Cerebellar nuclear complex (tissue), 1 donor: ENCODE measurements around the gene PYCARD.
"Not testable (repeated sequence)": the region's sequence is repeated elsewhere in the genome, so short reads cannot be mapped to it uniquely, and the experiment has no call there.

Source experiments
- DNase-seq, 2 experiments: peaks; one replicate each; lab custom pipeline; 2025; lab: John Stamatoyannopoulos, UW

The PYCARD gene

DNA sequence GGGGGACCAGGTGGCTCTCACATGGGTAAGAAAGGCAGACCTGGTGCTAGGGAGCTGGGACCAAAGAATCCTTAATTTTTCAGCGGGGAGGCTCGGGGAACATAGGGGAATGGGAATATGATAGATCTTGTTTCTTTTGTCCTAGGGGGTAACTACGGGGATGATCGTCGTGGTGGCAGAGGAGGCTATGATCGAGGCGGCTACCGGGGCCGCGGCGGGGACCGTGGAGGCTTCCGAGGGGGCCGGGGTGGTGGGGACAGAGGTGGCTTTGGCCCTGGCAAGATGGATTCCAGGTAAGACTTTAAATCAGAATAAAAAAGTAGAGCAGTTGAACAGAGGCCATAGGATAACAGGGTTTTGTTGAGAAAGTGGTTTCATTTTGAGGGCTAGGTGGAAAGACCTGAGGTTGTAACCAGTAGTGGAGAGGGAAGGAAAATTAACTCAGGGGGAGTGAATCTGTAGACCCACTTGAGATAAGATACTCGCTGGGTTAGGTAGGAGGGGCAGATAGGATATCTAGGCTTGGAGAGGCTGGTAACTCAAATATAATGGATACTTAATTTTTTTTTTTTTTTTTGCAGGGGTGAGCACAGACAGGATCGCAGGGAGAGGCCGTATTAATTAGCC is 11.6 kb downstream of the PYCARD start:
- no peak for DNase-seq

DNA sequence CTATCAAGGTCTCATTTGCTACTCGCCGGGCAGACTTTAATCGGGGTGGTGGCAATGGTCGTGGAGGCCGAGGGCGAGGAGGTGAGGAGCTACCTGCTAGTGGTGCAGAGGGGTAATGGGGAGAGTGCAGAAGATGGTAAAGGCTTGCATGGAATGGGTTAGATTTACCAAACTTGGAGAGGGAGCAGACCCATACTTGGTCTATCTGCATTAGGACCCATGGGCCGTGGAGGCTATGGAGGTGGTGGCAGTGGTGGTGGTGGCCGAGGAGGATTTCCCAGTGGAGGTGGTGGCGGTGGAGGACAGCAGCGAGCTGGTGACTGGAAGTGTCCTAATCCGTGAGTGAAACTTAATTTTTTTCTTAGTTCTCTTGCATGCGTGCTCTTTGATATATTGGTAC is 12.5 kb downstream of the PYCARD start:
- no peak for DNase-seq

DNA sequence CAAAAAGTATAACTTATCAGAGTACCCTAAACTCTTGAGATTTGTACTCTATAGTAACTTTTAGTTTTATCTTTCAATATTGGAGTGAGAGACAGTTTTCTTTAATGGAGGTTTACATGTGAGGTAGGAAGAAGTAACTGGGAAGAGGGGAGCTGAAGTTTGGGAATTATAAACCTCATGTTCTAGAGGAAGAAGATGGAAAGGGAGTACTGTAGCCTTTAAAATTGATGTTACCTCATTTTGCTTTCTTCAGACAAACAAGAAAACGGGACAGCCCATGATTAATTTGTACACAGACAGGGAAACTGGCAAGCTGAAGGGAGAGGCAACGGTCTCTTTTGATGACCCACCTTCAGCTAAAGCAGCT is 13.2 kb downstream of the PYCARD start:
- no peak for DNase-seq

DNA sequence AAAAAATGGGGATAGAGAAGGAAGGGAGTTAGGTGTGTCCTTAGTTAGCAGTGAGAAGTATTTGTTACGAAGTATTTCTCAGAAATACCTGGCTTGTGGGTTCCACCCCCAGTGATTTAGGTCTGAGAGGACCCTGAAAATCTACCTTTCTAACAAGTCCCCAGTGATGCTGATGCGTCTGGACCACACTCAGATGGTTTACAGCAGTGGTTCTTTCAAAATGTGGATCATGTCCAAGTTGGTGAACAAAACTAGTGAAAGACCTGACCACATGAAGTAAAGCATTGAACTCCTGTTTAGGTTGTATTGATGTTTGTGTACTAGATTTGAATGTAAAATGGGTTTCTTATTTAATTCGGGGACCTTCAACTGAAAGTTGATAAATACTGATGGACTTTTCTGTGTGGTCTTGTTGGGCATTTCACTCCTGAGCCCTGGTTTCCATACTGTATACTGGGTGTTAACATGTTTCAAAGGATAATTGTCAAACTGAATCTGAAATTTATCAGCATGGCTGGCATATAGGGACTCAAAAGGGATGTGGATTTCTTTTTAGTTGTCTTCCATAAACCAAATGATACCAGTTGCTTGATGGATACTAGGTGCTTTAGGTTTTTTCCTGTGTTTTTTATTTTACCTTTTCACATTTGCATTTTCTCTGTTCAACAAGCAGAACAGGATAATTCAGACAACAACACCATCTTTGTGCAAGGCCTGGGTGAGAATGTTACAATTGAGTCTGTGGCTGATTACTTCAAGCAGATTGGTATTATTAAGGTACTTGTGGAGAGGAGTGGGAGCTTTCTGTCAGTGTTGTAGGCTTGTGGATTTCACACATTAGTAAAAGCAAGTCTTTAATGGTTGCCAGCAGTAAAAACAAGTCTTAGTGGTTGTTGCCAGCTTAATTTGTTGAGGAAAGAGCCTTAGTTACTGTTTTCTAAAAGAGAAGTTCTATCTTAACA is 13.8 kb downstream of the PYCARD start:
- DNase-seq, result no peak

DNA sequence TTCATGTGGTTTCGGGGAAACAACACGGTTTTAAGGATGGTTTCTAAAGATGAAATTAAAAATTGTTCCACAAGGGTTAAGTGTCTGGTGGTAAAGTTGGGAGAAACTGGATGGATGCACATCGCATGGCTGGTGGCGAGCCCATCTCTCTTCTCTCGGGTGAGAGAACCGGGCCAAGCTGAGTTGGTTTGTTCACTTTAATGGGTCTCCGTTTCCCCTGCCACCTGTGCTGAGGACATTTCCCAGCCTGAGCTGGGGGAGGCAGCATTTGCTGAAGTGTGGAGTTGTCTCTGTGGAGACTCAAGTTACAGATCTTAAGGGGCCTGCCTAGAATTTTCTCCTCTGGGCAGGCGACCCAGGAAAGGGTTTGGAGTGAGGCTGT is 14.8 kb downstream of the PYCARD start:
- no peak for DNase-seq

DNA sequence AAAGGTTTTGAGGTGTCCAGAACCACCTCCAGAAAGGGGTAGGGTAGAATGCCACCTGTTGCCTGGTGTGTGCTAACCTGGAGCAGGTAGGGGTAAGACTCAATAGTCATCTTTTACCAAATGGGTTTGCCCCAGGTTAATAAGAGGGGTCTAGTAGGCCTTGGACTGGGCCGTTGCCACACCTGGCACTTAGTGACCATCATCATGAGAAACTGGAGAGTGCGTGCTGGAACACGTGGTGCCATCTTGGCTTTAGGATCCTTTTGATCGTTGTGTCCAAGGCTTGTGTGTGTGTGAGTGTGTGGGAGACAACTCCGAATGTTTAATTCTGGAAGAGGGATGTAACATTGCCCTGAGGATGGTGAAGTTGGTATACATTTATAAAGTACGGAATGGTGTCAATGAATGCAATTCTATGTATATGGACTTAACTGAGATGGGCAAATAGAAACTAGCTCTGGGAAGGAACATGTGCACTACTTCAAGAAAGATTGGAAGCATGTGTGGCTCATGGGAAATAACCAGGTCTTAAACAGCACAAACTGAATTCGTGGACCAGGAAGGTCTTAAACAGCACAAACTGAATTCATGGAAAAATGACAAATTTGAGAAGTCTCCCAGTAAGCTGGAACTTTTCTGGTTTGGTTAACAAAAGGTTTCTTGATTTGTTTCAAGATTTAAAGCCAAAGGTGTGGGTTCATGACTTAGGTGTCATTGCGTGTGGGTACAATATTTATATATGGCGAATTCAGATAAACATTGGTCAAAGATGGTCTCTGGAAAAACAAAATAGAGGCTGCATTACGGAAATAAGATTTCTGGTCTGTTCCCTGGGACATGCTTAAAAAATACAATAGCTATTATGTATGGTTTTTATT is 15.4 kb downstream of the PYCARD start:
- no peak for DNase-seq

DNA sequence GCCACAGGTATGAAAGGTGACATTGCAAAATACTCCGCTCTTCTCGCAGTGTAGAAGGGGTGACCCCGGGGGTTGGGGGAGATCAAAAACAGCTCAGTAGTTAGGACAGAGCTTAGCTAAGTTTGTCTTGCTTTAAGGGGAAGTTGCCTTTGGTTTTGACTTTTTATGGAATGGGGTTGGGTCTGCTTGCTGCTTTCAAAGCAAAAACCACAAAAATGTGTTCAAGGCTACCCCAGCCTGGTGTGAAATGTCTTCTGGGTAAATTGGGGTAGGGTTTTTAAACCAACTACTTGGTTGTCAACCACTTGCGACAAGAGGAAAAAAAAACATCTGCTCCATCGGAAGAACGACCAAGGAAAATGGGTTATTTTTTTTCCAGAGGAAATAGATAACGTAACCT is 16.4 kb downstream of the PYCARD start:
- DNase-seq, result no peak

DNA sequence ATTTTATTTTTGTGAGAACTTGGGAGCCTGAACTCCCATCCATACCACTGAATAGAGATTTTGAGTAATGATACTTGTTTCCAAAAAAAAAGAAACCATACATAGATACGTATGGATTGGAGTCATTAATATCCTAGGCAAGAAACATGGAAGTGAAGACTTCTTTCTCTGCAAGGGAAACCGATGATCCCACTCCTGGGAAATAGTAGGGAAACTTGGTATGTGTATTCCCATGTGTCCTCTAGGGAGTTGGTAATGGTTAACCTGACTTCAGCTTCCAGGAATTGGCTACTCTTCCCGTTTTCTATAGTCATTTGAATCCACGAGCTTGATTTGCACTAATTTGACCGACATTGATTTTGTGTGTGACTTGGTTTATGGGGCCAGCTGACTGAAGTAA is 17.2 kb downstream of the PYCARD start:
- no peak for DNase-seq

DNA sequence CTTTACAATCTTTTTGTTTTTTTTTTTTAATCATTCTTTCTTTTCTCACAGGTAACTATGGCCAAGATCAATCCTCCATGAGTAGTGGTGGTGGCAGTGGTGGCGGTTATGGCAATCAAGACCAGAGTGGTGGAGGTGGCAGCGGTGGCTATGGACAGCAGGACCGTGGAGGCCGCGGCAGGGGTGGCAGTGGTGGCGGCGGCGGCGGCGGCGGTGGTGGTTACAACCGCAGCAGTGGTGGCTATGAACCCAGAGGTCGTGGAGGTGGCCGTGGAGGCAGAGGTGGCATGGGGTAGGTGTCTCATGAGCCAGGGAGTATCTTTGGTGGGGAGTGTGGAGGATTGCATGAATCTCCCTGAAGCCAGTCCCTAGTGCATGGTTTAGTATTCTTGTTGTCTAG is 17.7 kb downstream of the PYCARD start:
- DNase-seq, result no peak

DNA sequence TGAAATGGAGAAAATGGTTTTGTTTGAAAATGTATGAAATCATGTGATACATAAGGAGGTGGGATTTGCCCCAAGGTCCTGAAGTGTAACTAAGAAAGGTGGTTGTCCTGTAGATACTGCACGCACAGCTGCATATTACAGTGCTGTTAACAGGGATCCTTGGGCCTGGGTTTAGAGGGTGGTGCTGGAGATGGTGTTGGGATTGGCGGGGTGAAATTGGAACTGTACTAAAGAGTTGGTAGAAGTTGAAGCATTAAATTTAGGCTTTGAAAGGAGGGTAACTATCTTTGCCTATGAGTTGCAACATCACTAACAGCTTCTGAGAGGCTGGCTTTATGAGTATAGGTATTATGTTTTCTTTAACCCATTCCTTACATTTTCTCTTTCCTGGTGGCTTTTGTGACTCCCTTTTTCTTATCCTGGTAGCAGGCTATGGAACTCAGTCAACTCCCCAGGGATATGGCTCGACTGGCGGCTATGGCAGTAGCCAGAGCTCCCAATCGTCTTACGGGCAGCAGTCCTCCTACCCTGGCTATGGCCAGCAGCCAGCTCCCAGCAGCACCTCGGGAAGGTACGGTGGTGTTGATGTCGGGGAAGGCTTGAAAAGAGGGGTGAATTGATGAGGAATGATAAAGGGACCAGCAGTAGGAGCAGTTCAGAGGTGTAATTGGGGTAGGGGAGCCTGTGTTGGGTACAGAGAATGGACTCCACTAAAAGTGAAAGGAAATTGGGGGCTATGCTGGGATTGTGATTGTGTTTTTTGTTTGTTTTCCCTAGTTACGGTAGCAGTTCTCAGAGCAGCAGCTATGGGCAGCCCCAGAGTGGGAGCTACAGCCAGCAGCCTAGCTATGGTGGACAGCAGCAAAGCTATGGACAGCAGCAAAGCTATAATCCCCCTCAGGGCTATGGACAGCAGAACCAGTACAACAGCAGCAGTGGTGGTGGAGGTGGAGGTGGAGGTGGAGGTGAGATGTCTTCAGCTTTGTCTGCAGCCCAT is 18.8 kb downstream of the PYCARD start:
- no peak for DNase-seq

DNA sequence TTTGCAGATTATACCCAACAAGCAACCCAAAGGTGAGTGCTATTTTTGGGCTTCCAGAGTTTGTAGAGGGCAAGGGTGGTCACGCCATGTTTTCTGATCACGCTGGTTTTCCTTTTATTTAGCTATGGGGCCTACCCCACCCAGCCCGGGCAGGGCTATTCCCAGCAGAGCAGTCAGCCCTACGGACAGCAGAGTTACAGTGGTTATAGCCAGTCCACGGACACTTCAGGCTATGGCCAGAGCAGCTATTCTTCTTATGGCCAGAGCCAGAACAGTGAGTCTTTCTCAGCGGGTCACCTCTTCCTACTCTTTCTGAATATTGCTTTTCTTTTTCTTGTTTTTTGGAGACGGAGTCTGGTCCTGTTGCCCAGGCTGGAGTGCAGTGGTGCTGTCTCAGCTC is 20.2 kb downstream of the PYCARD start:
- no peak for DNase-seq

DNA sequence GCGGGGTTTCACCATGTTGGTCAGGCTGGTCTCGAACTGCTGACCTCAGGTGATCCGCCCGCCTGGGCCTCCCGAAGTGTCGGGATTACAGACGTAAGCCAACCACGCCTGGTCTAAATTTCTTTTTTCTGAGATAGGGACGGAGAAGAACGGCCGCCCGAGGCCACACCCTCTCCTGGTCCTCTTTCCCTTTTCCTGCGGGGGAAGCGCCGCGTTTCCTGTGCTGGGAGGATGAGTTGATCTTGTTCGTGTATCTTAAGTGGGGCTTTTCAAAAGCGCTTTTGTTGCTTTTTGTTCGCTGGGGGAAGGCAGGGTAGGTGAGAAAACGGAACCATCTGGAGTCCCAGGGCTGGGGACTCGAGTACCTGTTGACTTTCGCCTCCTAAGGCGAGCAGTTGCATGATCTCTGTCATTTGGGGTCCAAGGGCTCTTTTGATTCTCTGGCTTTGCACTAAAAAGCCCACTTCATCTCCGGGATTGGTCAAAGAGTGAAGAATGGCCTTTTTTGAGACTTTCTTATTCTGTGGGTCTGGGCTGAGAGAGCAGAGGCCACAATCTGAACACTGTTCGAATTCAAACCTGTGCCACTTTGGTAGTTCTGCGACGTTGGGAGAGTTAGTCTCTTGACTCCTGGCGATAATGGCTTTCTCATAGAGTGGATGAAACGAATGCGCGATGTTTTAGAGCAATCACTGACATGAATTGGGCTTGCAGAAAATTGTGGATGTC is 21.3 kb downstream of the PYCARD start:
- no peak for DNase-seq

DNA sequence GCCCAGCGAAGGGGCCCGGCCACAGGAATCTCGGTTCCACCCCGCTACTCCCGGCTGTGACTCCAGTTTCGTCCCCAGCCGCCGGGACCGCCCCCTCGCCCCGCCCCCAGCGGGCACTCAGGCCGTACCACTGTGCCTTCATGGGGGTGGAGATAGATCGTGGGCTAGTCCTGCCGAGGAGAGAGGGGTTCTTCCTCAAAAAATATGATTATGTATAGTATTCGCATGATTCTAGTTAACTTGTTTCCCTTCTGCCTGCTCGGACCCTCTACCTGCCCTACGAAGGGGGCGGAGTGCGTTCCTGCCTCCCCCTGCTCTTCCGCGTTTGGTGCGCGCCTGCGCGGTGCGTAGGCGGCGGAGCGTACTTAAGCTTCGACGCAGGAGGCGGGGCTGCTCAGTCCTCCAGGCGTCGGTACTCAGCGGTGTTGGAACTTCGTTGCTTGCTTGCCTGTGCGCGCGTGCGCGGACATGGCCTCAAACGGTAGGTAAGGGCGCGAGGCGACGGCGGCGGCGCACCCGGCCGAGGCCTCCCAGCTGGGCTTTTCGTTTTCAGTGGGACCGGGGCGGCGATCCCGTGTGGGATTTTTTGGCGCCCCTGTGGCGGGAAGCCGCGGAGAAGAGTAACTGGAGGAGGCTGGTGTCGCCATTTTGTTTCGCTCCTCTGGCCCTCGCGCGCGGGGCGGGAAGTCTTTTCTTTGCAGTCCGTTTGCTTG is 22.7 kb downstream of the PYCARD start, which contains the start of gene FUS:
Gene FUS, plus strand, starts transcription at position 393 of the 713 bp plus-strand sequence. Its CDS starts 76 bp downstream, at position 469.
- peak; percentile 39 to 54 for DNase-seq

DNA sequence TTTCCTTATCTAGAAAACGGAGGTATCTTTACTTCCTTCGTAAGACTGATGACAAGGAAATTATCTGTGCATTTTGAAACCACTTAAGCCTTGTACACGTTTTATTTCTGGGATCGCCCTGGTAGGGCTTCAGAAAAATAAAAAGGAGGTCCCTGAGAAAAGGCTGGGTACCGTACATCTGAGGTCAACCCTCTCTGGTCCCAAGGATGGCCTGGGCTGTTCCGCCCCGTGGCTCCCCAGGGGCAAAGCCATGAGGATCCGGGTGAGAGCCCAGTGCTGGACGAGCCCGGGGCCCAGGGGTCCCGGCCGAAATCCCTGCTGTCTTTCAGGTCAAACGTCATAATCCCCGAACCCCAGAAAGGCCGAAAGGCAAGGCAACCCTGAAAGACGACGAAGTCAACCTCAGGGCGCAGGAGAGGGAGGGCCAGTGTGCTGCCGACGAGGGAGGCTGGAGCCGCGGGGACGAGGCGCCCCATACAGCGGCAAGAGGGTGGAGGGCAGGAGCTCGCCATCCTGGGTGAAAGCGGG is 23.3 kb downstream of the PYCARD start:
- no peak for DNase-seq

DNA sequence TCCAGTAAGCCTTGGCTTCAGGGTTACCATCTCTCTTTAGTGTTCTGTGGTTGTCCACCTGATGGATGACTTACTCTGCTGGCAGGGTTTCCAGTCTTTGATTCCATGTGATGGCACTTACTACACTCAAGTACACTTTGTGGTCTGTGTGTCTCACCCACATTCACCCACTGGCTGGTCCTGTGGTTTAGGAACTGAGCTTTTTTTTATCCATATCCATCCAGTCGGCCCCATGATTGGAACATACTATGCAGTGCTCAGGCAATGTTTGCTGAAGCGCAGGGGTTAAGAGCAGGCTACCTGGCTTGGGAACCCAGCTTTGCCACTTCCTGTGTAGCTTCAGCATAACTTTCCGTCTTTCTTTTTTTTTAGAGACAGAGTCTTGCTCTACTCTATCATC is 25.4 kb downstream of the PYCARD start:
- no peak for DNase-seq

DNA sequence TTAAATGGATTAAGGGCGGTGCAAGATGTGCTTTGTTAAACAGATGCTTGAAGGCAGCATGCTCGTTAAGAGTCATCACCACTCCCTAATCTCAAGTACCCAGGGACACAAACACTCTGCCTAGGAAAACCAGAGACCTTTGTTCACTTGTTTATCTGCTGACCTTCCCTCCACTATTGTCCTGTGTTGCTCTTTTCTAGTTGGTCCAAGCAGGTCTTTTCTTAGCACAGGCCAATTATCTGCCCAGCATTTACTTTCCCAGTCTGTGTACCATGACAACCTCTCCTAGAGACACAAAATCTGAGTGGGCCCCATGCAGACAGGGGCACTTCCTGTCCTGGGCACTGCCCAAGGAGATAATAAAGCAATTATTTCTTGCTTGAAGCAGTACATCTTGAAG is 32.5 kb downstream of the PYCARD start:
- DNase-seq, result not testable (repeated sequence)

DNA sequence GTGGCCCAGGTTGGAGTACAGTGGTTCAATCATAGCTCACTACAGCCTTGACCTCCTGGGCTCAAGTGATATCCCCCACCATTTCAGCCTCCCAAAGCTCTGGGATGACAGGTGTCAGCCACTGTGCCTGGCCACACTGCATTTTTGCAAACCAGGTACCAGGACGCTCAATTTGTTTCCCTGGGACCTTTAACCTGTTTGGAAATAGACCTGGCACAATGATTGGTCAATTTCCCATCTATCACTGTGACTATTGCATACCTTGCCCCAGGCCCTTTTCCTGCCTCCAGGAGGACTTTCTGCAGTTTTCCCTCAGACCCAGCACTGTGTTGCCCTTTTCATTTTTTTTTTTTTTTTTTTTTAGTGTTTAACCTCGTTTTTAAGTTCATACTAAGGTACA is 33.7 kb downstream of the PYCARD start:
- no peak for DNase-seq

DNA sequence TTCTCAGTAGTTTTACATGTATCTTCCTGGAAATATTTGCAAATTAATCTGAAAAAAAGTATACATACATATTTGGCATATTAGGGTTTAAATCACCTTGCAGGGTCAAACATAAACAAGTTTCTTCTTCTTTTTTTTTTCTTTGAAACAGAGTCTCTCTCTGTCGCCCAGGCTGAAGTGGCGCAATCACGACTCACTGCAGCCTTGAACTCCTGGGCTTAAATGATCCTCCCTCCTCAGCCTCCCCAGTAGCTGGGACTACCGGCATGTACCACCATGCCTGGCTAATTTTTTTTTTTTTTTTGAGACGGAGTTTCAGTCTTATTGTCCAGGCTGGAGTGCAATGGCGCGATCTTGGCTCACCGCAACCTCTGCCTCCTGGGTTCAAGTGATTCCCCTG is 35.2 kb downstream of the PYCARD start:
- DNase-seq, result no peak

DNA sequence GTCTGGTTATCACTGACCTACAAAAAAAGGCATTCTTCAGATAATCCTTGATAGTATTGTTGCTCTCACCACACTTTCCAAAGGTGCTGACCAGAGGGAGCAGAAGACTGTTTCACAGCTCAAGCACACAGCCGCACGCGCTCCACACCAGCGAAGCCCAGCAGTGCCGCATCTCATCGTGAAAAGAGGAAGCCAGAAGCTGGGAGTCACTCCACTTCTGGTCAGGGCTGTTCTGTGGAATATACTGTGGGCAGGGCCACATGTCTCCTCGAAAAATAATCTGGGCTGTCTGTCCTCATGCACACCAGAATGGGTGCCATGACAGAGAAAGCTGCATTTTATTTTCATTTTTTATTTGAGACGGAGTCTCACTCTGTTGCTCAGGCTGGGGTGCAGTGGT is 45.4 kb downstream of the PYCARD start:
- no peak for DNase-seq
